Stomach (tissue), 4 donors: ENCODE measurements around the gene ALPG.
"Not testable (repeated sequence)": the region's sequence is repeated elsewhere in the genome, so short reads cannot be mapped to it uniquely, and the experiment has no call there.

Source experiments
- CTCF ChIP-seq, 7 experiments: fragments of 450-650 bp in 4 of 7; fragments of 200-600 bp in 3 of 7; sonication (generic) in 3 of 7; IDR thresholded peaks; one replicate each; pipeline ENCODE4 v1.5.1; 2016 to 2019; ENCODE audit warnings: antibody characterized with exemption in 7 of 7, control low read depth in 2 of 7, mild to moderate bottlenecking in 1 of 7
- EP300 ChIP-seq: sonication (generic); formaldehyde crosslinking; IDR thresholded peaks from one replicate; pipeline ENCODE4 v1.6.1; 2017; ENCODE audit warnings: antibody characterized with exemption
- POLR2A ChIP-seq, 4 donors: fragments of 450-650 bp; IDR thresholded peaks; one replicate each; pipeline ENCODE4 v1.6.1; 2016; ENCODE audit warnings: antibody characterized with exemption in 4 of 4, control low read depth in 2 of 4, mild to moderate bottlenecking in 1 of 4, moderate library complexity in 1 of 4
- POLR2AphosphoS5 ChIP-seq, 3 donors: sonication (generic); formaldehyde crosslinking; IDR thresholded peaks; one replicate each; pipeline ENCODE4 v1.6.1; 2016; ENCODE audit warnings: antibody characterized with exemption in 3 of 3

GRCh38 chr2:232381204-232382031 lies 25.2 kb upstream of the ALPG start:
- TF ChIP-seq POLR2AphosphoS5 (IDR thresholded peaks at IDR 0.05); CTCF (IDR thresholded peaks at IDR 0.05); EP300; POLR2A (IDR thresholded peaks at IDR 0.05): not testable (repeated sequence)
